Karpas-422 (cell line): ENCODE results near the gene ACAA2. TPM values are rescaled to one million over a fixed set of nuclear protein-coding genes. Genes with fewer than 3 reads are reported as not detected.
"Not testable (repeated sequence)": the region's sequence is repeated elsewhere in the genome, so short reads cannot be mapped to it uniquely, and the experiment has no call there.

Source experiments
- DNase-seq: peaks from one replicate; pipeline ENCODE4 v3.0.0-alpha.2; 2015
- H2AFZ ChIP-seq: fragments of 200-600 bp; sonication (generic); 2 replicates; pipeline ENCODE4 v1.6.1; 2014; ENCODE audit warnings: antibody characterized with exemption, low read length, mixed read lengths
- H3K27ac ChIP-seq: fragments of 200-600 bp; sonication (generic); 2 replicates; pipeline ENCODE4 v1.5.1; 2014; ENCODE audit warnings: mild to moderate bottlenecking, low read length, moderate library complexity
- H3K27me3 ChIP-seq: fragments of 200-600 bp; sonication (generic); 2 replicates; pipeline ENCODE4 v1.6.1; 2014; ENCODE audit warnings: low read length, mixed read lengths
- H3K36me3 ChIP-seq: fragments of 200-600 bp; sonication (generic); 2 replicates; pipeline ENCODE4 v1.6.1; 2014; ENCODE audit warnings: low read length, mixed read lengths; ENCODE audit not compliant: insufficient read depth
- H3K4me1 ChIP-seq: fragments of 200-600 bp; sonication (generic); 2 replicates; pipeline ENCODE4 v1.6.1; 2014; ENCODE audit warnings: mild to moderate bottlenecking, low read length, mixed read lengths
- H3K4me2 ChIP-seq: fragments of 200-600 bp; sonication (generic); 2 replicates; pipeline ENCODE4 v1.6.1; 2014; ENCODE audit warnings: low read length, low read depth, mild to moderate bottlenecking; ENCODE audit not compliant: poor library complexity, severe bottlenecking
- H3K4me3 ChIP-seq: fragments of 200-600 bp; sonication (generic); 2 replicates; pipeline ENCODE4 v1.5.1; 2014; ENCODE audit warnings: mild to moderate bottlenecking, antibody characterized with exemption, low read length, mixed read lengths
- H3K79me2 ChIP-seq: fragments of 200-600 bp; sonication (generic); 2 replicates; pipeline ENCODE4 v1.6.1; 2014; ENCODE audit warnings: mild to moderate bottlenecking, low read length, mixed read lengths
- H3K9ac ChIP-seq: fragments of 200-600 bp; sonication (generic); 2 replicates; pipeline ENCODE4 v1.6.0; 2014; ENCODE audit warnings: low read length
- H3K9me2 ChIP-seq: fragments of 200-600 bp; sonication (generic), shearing (Covaris generic); replicated peaks from 2 replicates; pipeline ENCODE4 v1.6.0; 2014; ENCODE audit warnings: mild to moderate bottlenecking, low read length, moderate library complexity; ENCODE audit not compliant: insufficient read depth
- H3K9me3 ChIP-seq: fragments of 300-700, 200-600 bp; sonication (generic); 2 replicates; pipeline ENCODE4 v1.6.1; 2014; ENCODE audit warnings: low read length, mixed read lengths
- H4K20me1 ChIP-seq: fragments of 200-600 bp; sonication (generic); 2 replicates; pipeline ENCODE4 v1.6.1; 2014; ENCODE audit warnings: mild to moderate bottlenecking, antibody characterized with exemption, low read length, low read depth; ENCODE audit not compliant: insufficient read depth
- total RNA-seq: library from RNA; depleted of rRNA; stranded (reverse); fragments of >200 nt; shearing (Covaris generic); gene quantifications from 2 replicates; pipeline ENCODE4 v1.2.3, GENCODE V29; 2014; ENCODE audit warnings: low replicate concordance

Gene ACAA2
- total RNA-seq, 1 experiment from 2014 or later: 46.9 TPM

- no peak overlapping the region for H3K4me3 ChIP-seq
- no peak for DNase-seq
- no peaks in the 10 kb centered on the region for H3K9me2 ChIP-seq
- H3K4me2 ChIP-seq: no peak overlapping the region
- no peak overlapping the region for H3K9ac ChIP-seq
- no peak overlapping the region for H3K27ac ChIP-seq
- peaks cover 21% of the 10 kb centered on the region for H3K79me2 ChIP-seq
- H3K36me3 ChIP-seq: peaks cover 49% of the 10 kb centered on the region; the same call in 1 of the 2 replicates
- no peaks in the 10 kb centered on the region for H4K20me1 ChIP-seq
- H3K9me3 ChIP-seq: no peaks in the 10 kb centered on the region
- no peak overlapping the region for H2AFZ ChIP-seq
- no peaks in the 10 kb centered on the region for H3K4me1 ChIP-seq
- no peaks in the 10 kb centered on the region for H3K27me3 ChIP-seq
These were observed 15.3 kb downstream of the ACAA2 start for GRCh38 chr18:49798001-49798400.

GRCh38 chr18:49795612-49796552 lies 17.5 kb downstream of the ACAA2 start:
- no peaks in the 10 kb centered on the region for H3K9me3 ChIP-seq
- peaks cover 45% of the 10 kb centered on the region; the same call in 1 of the 2 replicates for H3K36me3 ChIP-seq
- H3K4me2 ChIP-seq: no peak overlapping the region
- peaks cover 7% of the 10 kb centered on the region; the same call in 1 of the 2 replicates for H3K79me2 ChIP-seq
- no peak for DNase-seq
- no peaks in the 10 kb centered on the region for H3K9me2 ChIP-seq
- H3K27me3 ChIP-seq: no peaks in the 10 kb centered on the region
- H2AFZ ChIP-seq: no peak overlapping the region
- H4K20me1 ChIP-seq: no peaks in the 10 kb centered on the region
- no peak overlapping the region for H3K9ac ChIP-seq
- no peak overlapping the region for H3K27ac ChIP-seq
- H3K4me1 ChIP-seq: no peaks in the 10 kb centered on the region
- H3K4me3 ChIP-seq: no peak overlapping the region

DNA sequence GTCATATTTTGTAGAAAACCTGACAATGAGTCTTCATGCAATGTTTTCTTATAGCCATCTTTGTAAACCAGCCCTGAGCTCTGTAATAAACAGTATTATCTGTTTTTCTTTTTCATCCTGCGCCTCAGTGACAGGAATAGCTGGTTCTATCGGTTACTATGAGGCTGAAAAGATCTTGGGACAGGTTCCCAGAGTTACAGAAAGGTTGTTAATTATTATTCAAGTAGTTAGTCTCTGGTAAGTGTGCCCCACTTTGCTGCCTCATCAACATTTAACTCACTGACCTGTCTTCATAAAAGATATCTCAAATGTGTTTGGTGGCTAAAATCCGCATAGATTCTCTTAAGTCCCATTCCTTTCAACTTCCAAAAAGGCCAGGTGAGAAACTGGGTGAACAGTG lies 18.6 kb downstream of the ACAA2 start:
- peaks cover 56% of the 10 kb centered on the region; the same call in 1 of the 2 replicates for H3K36me3 ChIP-seq
- H3K9ac ChIP-seq: no peak overlapping the region
- no peaks in the 10 kb centered on the region for H3K27me3 ChIP-seq
- peaks cover 7% of the 10 kb centered on the region; the same call in 1 of the 2 replicates for H3K79me2 ChIP-seq
- DNase-seq: no peak
- no peak overlapping the region for H3K4me3 ChIP-seq
- no peak overlapping the region for H2AFZ ChIP-seq
- no peak overlapping the region for H3K27ac ChIP-seq
- H3K9me3 ChIP-seq: no peaks in the 10 kb centered on the region
- no peak overlapping the region for H3K4me2 ChIP-seq
- no peaks in the 10 kb centered on the region for H3K9me2 ChIP-seq
- H3K4me1 ChIP-seq: no peaks in the 10 kb centered on the region
- no peaks in the 10 kb centered on the region for H4K20me1 ChIP-seq

- H3K27ac ChIP-seq, H3K4me3 ChIP-seq, DNase-seq, H3K9me2 ChIP-seq, H3K4me1 ChIP-seq, H3K79me2 ChIP-seq, H3K9ac ChIP-seq, H4K20me1 ChIP-seq, H3K9me3 ChIP-seq, H2AFZ ChIP-seq, H3K27me3 ChIP-seq, H3K4me2 ChIP-seq: not testable (repeated sequence)
- peaks cover 68% of the 10 kb centered on the region; the same call in 1 of the 2 replicates for H3K36me3 ChIP-seq
These were observed 23.7 kb downstream of the ACAA2 start for GRCh38 chr18:49789560-49790134.

DNA sequence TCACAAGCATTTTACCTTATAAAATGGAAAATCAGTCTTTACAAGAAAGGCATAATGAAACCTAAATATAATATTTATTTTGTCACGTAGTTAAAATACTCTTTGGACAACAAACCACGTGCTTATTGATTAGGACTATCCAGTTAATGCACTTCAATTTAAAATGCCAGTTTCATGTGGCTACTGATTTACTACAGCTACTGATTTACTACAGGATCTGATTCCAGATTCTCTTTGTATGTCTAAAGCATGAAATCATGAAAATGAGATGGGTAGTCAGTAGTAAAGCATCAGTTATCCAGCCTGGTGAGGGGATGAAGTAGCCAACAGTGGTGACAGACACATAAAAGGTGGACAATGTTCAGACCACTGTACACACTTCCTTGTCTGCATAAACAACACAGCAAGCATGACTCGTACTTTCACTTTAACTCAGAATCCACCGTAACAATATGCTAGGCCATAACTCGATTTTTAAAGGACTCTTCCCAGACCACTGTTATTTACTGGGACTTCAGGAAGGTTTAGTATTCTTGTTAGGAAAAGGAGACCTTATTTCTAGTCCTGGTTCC lies 24.9 kb downstream of the ACAA2 start:
- Histone ChIP-seq H3K4me1 (no peaks in the 10 kb centered on the region), H3K4me3 (no peak overlapping the region), H3K36me3 (peaks cover 72% of the 10 kb centered on the region; the same call in 1 of the 2 replicates), H3K9me3 (no peaks in the 10 kb centered on the region), H4K20me1 (no peaks in the 10 kb centered on the region), H3K9ac (no peak overlapping the region), H2AFZ (no peak overlapping the region), H3K27ac (no peak overlapping the region), H3K9me2 (no peaks in the 10 kb centered on the region), H3K79me2 (no peaks in the 10 kb centered on the region), H3K4me2 (no peak overlapping the region), H3K27me3 (no peaks in the 10 kb centered on the region)
- no peak for DNase-seq

DNA sequence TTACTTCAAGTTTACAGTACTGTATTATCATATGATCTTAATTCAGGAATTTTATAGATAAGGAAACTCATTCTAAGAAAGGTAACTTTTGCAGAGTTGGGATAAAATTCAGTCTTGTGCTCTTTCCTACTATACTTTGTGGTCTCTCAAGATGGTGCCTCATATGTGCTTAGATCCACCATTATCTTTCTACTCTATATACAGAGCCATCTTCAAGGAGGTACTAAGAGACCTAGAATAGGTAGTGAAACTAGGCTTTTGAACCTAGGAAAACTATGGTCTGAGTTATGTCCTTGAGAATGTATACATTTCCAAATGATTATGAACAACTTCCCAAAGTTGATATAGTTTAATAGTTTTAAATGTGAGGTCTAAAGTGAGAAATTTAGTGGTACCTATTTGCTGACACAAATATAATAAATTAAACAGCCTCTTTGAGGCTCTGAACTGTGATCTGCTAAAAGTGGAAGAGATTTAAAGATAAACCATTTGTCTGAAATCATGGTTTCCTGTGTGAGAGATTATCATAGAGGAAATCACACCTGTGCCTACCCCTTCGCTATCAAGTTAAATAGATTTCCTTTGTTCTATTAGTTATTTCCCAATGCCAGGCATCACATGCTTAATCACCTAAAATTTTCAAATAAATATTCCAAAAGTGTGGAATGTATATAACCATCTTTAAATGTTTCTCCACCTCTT lies 27.2 kb downstream of the ACAA2 start:
- Histone ChIP-seq H4K20me1 (no peaks in the 10 kb centered on the region), H3K4me3 (no peak overlapping the region), H3K36me3 (peaks cover 65% of the 10 kb centered on the region), H3K9ac (no peak overlapping the region), H3K4me2 (no peak overlapping the region), H3K79me2 (no peaks in the 10 kb centered on the region), H3K27ac (no peak overlapping the region), H3K9me3 (no peaks in the 10 kb centered on the region), H3K4me1 (no peaks in the 10 kb centered on the region), H3K9me2 (no peaks in the 10 kb centered on the region), H3K27me3 (no peaks in the 10 kb centered on the region), H2AFZ (no peak overlapping the region)
- no peak for DNase-seq

- no peak for DNase-seq
These were observed 28.7 kb downstream of the ACAA2 start for GRCh38 chr18:49784427-49785185.

More at GRCh38 chr18:49784427-49785185, 28.7 kb downstream of the ACAA2 start:
- Histone ChIP-seq H3K9me2 (no peaks in the 10 kb centered on the region), H2AFZ (no peak overlapping the region), H3K36me3 (peaks cover 53% of the 10 kb centered on the region), H3K4me1 (peaks cover 3% of the 10 kb centered on the region), H3K9ac (no peak overlapping the region), H3K4me3 (no peak overlapping the region), H3K27me3 (no peaks in the 10 kb centered on the region), H4K20me1 (0 out of 2 replicates have a peak, but pooled peaks cover 3% of the 10 kb centered on the region), H3K4me2 (no peak overlapping the region), H3K27ac (no peak overlapping the region), H3K79me2 (no peaks in the 10 kb centered on the region), H3K9me3 (no peaks in the 10 kb centered on the region)
